Measurements from ENCODE around the gene NFYC. TPM values are rescaled to one million over a fixed set of nuclear protein-coding genes. Genes with fewer than 3 reads are reported as not detected.

Gene NFYC
- total RNA-seq, 1 experiment from 2014 or later, result 46.5 TPM

GRCh38 chr1:40709802-40710278 is 18.3 kb downstream of the NFYC start:
- POLR2A ChIA-PET, result interaction anchor here (1.8 to 3.9 kb wide), 2 partner anchors 10 to 18 kb away, joined by 4 to 39 read pairs; partner anchors contain the start of gene NFYC
- peak overlapping the region; percentile 94 for H3K4me3 Mint-ChIP-seq

GRCh38 chr1:40710581-40711315 is 19.2 kb downstream of the NFYC start:
- Mint-ChIP-seq H3K4me1 (peaks cover 41% of the 10 kb centered on the region), H3K36me3 (peaks cover 9% of the 10 kb centered on the region), H3K9me3 (no peaks in the 10 kb centered on the region), H3K4me3 (peak overlapping the region; percentile 94), H3K27ac (peak overlapping the region; percentile 99), H3K27me3 (ENCODE audit: low read depth) (no peaks in the 10 kb centered on the region)
- DNase-seq (ENCODE audit: low spot score), result no peak
- CTCF ChIA-PET, result interaction anchor here (0.8 to 3.1 kb wide), 4 partner anchors 12 to 63 kb away, joined by 3 to 11 read pairs (median 6); partner anchors contain the start of gene NFYC
- POLR2A ChIA-PET, result interaction anchor here (1.2 to 3.9 kb wide), 2 partner anchors 19 kb away, joined by 4 to 39 read pairs; partner anchors contain the start of gene NFYC
- no peak for ATAC-seq
- TF ChIP-seq TP53 (CRISPR knock-in tag; IDR thresholded peaks at IDR 0.05) (no peak), ZNF281 (CRISPR knock-in tag; IDR thresholded peaks at IDR 0.05) (no peak), SP1 (CRISPR knock-in tag; conservative IDR thresholded peaks at IDR 0.05) (no peak), EMX1 (CRISPR knock-in tag; IDR thresholded peaks at IDR 0.05) (no peak), MXD4 (CRISPR knock-in tag; IDR thresholded peaks at IDR 0.05; ENCODE audit: borderline replicate concordance) (no peak), MYBL2 (CRISPR knock-in tag; IDR thresholded peaks at IDR 0.05) (no peak), JAZF1 (CRISPR knock-in tag; IDR thresholded peaks at IDR 0.05) (no peak), ZNF532 (CRISPR knock-in tag; IDR thresholded peaks at IDR 0.05; ENCODE audit: borderline replicate concordance) (no peak), NFATC4 (CRISPR knock-in tag; IDR thresholded peaks at IDR 0.05) (no peak), ARID4B (CRISPR knock-in tag; IDR thresholded peaks at IDR 0.05; ENCODE audit: borderline replicate concordance) (no peak), ZNF416 (CRISPR knock-in tag; IDR thresholded peaks at IDR 0.05) (no peak), CBFB (CRISPR knock-in tag; IDR thresholded peaks at IDR 0.05; ENCODE audit: low read depth) (no peak)

More at GRCh38 chr1:40709802-40710278, 18.3 kb downstream of the NFYC start:
- Mint-ChIP-seq H3K36me3 (peaks cover 9% of the 10 kb centered on the region), H3K27ac (peak overlapping the region; percentile 99), H3K4me1 (peaks cover 47% of the 10 kb centered on the region), H3K27me3 (ENCODE audit: low read depth) (no peaks in the 10 kb centered on the region), H3K9me3 (no peaks in the 10 kb centered on the region)
- TF ChIP-seq IRF2 (CRISPR knock-in tag; IDR thresholded peaks at IDR 0.05; ENCODE audit: borderline replicate concordance, low read depth), result no peak
- TF ChIP-seq PRDM15 (CRISPR knock-in tag; IDR thresholded peaks at IDR 0.05), result no peak
- TF ChIP-seq TEAD1 (CRISPR knock-in tag; IDR thresholded peaks at IDR 0.05), result peak; percentile 2; the same call in 1 of the 2 replicates
- ATAC-seq, result no peak
- DNase-seq (ENCODE audit: low spot score), result no peak
- CTCF ChIA-PET, result interaction anchor here (0.8 to 3.1 kb wide), 3 partner anchors 12 to 64 kb away, joined by 3 to 11 read pairs (median 5); partner anchors contain the start of gene NFYC
